NCI-H748 (cell line): ENCODE measurements around the gene TSPAN17.

Experiments
- DNase-seq: peaks from one replicate; lab custom pipeline; 2025; ENCODE audit not compliant: unreplicated experiment; lab: John Stamatoyannopoulos, UW

The TSPAN17 gene

GRCh38 chr5:176658817-176659511 is 11.7 kb downstream of the TSPAN17 start:
- DNase-seq = no peak

GRCh38 chr5:176659512-176659839 is 12.2 kb downstream of the TSPAN17 start:
- no peak for DNase-seq

GRCh38 chr5:176659860-176660461 is 12.7 kb downstream of the TSPAN17 start:
- DNase-seq = no peak

- no peak for DNase-seq
These were observed 13.2 kb downstream of the TSPAN17 start for GRCh38 chr5:176660530-176660859.

- DNase-seq = peak; percentile 75
These were observed 13.8 kb downstream of the TSPAN17 start for GRCh38 chr5:176660860-176661641.

- peak; percentile 24 for DNase-seq
These were observed 14.4 kb downstream of the TSPAN17 start for GRCh38 chr5:176661676-176662075.

GRCh38 chr5:176662371-176663333 is 15.4 kb downstream of the TSPAN17 start:
- no peak for DNase-seq

- no peak for DNase-seq
These were observed 16.3 kb downstream of the TSPAN17 start for GRCh38 chr5:176663566-176663965.

- no peak for DNase-seq
These were observed 17.2 kb downstream of the TSPAN17 start for GRCh38 chr5:176664479-176664878.

GRCh38 chr5:176664886-176665285 is 17.6 kb downstream of the TSPAN17 start:
- DNase-seq = no peak

- no peak for DNase-seq
These were observed 18.2 kb downstream of the TSPAN17 start for GRCh38 chr5:176665517-176665916.

- DNase-seq = no peak
These were observed 20.4 kb downstream of the TSPAN17 start for GRCh38 chr5:176667637-176668036.

- no peak for DNase-seq
These were observed 23.2 kb downstream of the TSPAN17 start for GRCh38 chr5:176670449-176670848.

- no peak for DNase-seq
These were observed 24.1 kb downstream of the TSPAN17 start for GRCh38 chr5:176671399-176671798.

- no peak for DNase-seq
These were observed 24.8 kb downstream of the TSPAN17 start for GRCh38 chr5:176671890-176672747.

GRCh38 chr5:176673651-176674583 is 26.6 kb downstream of the TSPAN17 start:
- DNase-seq = no peak

GRCh38 chr5:176674799-176675198 is 27.5 kb downstream of the TSPAN17 start:
- no peak for DNase-seq

GRCh38 chr5:176675676-176676360 is 28.5 kb downstream of the TSPAN17 start:
- no peak for DNase-seq
